Activated CD4-positive, alpha-beta T cell treated with anti-CD3 and anti-CD28 coated beads for 36 hours (primary cell): Measurements from ENCODE around the gene CNIH4. TPM values are rescaled to one million over a fixed set of nuclear protein-coding genes. Genes with fewer than 3 reads are reported as not detected.
"Not testable (repeated sequence)": the region's sequence is repeated elsewhere in the genome, so short reads cannot be mapped to it uniquely, and the experiment has no call there.

Source experiments
- ATAC-seq: fragments of 200-7000 bp; cut with Tn5 transposase; one replicate; pipeline ENCODE4 v1.10.0; 2021; ENCODE audit warnings: mild to moderate bottlenecking, moderate library complexity
- CTCF ChIA-PET: fragments of 350-600 bp; sonication (Branson Sonifier 250); formaldehyde crosslinking; loops from one replicate; lab custom pipeline; 2021; ENCODE audit warnings: antibody characterized with exemption; lab: Charles Lee
- POLR2A ChIA-PET: fragments of 350-600 bp; sonication (Branson Sonifier 250); formaldehyde crosslinking; loops from one replicate; lab custom pipeline; 2021; ENCODE audit warnings: antibody characterized with exemption, inconsistent platforms; lab: Charles Lee
- DNase-seq: peaks from one replicate; pipeline ENCODE4 v3.0.0-alpha.2; 2020
- H3K27ac Mint-ChIP-seq: one replicate; pipeline ENCODE4 v1.8.0; 2021; ENCODE audit warnings: mixed read lengths
- H3K27me3 Mint-ChIP-seq: one replicate; pipeline ENCODE4 v1.8.0; 2021; ENCODE audit warnings: mixed read lengths
- H3K36me3 Mint-ChIP-seq: one replicate; pipeline ENCODE4 v1.8.0; 2021; ENCODE audit warnings: low read depth, mixed read lengths
- H3K4me1 Mint-ChIP-seq: one replicate; pipeline ENCODE4 v1.8.0; 2021; ENCODE audit warnings: mixed read lengths
- H3K4me3 Mint-ChIP-seq: one replicate; pipeline ENCODE4 v1.8.0; 2021; ENCODE audit warnings: mild to moderate bottlenecking, moderate library complexity, mixed read lengths
- H3K9me3 Mint-ChIP-seq: one replicate; pipeline ENCODE4 v1.8.0; 2021; ENCODE audit warnings: low read depth, mixed read lengths
- intact Hi-C, 2 experiments: fragments of 100-400 bp; cut with DNase I in 1 of 2; cut with micrococcal nuclease in 1 of 2; formaldehyde crosslinking; loops; one replicate each; pipeline versions ENCODE4 v1.14.2 to v1.15.1; 2022 to 2024; cut with DNase I, micrococcal nuclease
- total RNA-seq, 2 experiments: library from RNA; stranded (reverse); gene quantifications; one replicate each; pipeline ENCODE4 v1.2.3, GENCODE V29; 2021

CNIH4 gene
- 10 to 100 TPM; 29.9 to 49.6 TPM for total RNA-seq

DNA sequence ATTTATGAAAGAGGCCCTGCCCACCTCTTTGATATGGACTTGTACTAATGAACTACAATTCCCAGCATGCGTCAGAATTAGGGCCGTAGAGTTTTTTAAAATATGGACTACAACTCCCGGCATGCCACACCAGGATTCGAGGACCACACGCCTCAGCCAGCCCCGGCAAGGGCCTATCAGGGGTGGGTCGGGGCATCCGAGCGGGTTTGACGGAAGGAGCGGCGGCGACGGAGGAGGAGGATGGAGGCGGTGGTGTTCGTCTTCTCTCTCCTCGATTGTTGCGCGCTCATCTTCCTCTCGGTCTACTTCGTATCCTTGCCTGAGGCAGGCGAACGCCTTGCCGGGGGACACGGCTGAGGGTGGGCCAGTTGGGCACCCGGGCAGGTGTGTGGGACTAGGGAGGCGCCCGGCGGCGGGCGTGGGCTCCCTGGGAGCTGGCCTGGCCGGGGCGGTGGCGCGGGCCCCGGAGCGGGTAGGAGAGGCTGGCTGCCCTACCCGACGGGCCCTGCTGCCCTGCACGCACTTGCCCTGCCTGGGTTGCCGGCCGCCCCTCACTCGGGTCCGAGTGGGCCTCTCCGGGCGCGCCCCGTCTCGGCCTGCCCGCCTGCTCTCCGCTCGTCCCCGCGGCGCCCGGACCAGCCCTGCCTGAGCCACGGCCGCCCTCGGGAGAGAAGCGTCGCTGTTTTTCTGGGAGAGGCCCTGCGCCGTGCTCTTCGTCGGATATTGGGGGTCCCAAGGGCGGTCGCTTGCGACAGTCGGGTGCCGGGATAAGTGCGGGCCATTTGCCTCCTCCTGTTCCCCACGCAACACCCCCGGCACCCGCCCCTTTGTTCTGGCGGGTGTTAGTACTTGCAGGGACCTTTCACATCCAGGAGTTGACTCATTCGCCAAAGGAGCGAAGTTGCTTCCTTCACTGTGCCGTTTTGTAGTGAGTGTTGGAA is at the start of gene CNIH4:
Gene CNIH4, plus strand, starts transcription at position 195 of the 941 bp plus-strand sequence. Its CDS starts 46 bp downstream, at position 241.
- Mint-ChIP-seq H3K27ac (peak within 1 kb of the TSS; percentile 89), H3K4me1 (peaks cover 30% of the 10 kb centered on the region), H3K27me3 (no peaks in the 10 kb centered on the region), H3K36me3 (peaks cover 17% of the 10 kb centered on the region), H3K9me3 (no peaks in the 10 kb centered on the region), H3K4me3 (peak within 1 kb of the TSS; percentile 80)
- intact Hi-C loops = loop anchor here (1.0 to 5.0 kb wide), 9 partner anchors 11 to 510 kb away; partner anchors contain the start of genes FBXO28 (in 2 of the 2), NVL (in 2 of the 2), TP53BP2 (in 1 of the 2) and WDR26 (in 1 of the 2)
- POLR2A ChIA-PET = no interaction called here
- ATAC-seq = peak; percentile 98
- CTCF ChIA-PET = interaction anchor here (0.6 to 2.7 kb wide), 13 partner anchors 10 to 241 kb away, joined by 3 to 11 read pairs (median 5); no protein-coding TSS in a partner anchor
- peak; percentile 95 for DNase-seq

DNA sequence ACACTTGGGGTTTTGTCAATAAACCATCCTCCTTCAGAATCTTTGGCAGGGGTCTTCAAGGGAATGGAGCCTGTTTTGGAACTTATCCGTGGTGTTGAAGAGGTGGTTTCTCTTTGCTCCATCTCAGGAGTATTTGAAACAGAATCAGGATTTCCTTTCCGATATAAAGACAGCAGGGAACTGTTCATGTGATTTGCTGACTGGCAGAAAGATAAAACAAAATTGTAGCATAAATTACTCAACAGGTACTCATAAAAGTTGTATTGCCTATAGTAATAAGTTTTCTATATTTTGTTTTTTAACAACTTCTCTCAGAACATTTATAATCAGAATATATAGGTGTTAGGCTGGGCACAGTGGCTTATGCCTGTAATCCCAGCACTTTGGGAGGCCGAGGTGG is 48.6 kb upstream of the CNIH4 start:
- ATAC-seq (no peak), DNase-seq (no peak)
- no peaks in the 10 kb centered on the region for H3K9me3 Mint-ChIP-seq
- H3K4me1 Mint-ChIP-seq = no peaks in the 10 kb centered on the region
- no peaks in the 10 kb centered on the region for H3K27me3 Mint-ChIP-seq
- POLR2A ChIA-PET = no interaction called here
- CTCF ChIA-PET = no interaction called here
- intact Hi-C loops = no loop called here
- no peak overlapping the region for H3K4me3 Mint-ChIP-seq
- peaks cover 32% of the 10 kb centered on the region for H3K36me3 Mint-ChIP-seq
- H3K27ac Mint-ChIP-seq = no peak overlapping the region

DNA sequence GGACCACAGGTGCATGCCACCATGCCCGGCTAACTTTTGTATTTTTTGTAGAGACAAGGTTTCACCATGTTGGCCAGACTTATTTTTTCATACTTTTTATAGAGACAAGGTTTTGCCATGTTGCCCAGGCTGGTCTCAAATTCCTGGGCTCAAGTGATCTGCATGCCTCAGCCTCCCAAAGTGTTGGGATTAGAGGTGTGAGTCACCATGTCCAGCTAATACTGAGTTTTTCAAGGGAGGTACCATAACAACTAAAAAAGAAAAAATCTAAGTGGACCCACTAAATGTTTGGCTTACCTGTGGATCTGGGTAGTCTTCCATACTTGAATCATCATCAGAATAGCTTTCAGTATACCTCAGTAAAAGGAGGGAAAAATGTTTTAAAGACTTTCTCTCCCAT is 45.2 kb upstream of the CNIH4 start:
- H3K4me1 Mint-ChIP-seq, H3K9me3 Mint-ChIP-seq, H3K27me3 Mint-ChIP-seq, H3K27ac Mint-ChIP-seq, POLR2A ChIA-PET, DNase-seq, ATAC-seq, intact Hi-C loops, H3K4me3 Mint-ChIP-seq: not testable (repeated sequence)
- H3K36me3 Mint-ChIP-seq = peaks cover 32% of the 10 kb centered on the region
- CTCF ChIA-PET = interaction anchor here (0.7 to 1.9 kb wide), 3 partner anchors 22 to 195 kb away, joined by 3 to 7 read pairs (median 6); no protein-coding TSS in a partner anchor

DNA sequence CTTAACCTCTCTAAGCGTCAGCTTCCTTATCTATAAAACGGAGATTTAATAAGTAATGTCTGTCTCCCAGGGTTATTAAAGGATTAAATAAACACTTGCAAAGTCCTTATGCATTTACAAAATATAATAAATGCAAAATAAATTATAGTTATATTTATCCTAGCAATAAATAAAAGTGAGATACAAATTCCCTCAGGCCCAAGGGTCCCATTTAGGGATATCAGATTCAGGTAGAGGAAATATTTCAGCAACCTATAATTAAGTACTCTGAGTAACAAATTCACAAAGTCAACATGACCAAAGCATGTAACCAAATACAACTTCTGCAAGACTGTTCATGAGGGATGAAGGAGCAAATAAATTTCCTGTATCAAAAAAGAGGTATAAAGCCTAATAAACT is 44.7 kb upstream of the CNIH4 start:
- ChIA-PET CTCF (interaction anchor here (0.8 to 1.4 kb wide), 4 partner anchors 9 to 195 kb away, joined by 3 to 6 read pairs (median 3); no protein-coding TSS in a partner anchor), POLR2A (no interaction called here)
- intact Hi-C loops = no loop called here
- H3K9me3 Mint-ChIP-seq = no peaks in the 10 kb centered on the region
- no peaks in the 10 kb centered on the region for H3K27me3 Mint-ChIP-seq
- peaks cover 33% of the 10 kb centered on the region for H3K36me3 Mint-ChIP-seq
- no peak overlapping the region for H3K4me3 Mint-ChIP-seq
- DNase-seq (no peak), ATAC-seq (no peak)
- H3K27ac Mint-ChIP-seq = no peak overlapping the region
- no peaks in the 10 kb centered on the region for H3K4me1 Mint-ChIP-seq

DNA sequence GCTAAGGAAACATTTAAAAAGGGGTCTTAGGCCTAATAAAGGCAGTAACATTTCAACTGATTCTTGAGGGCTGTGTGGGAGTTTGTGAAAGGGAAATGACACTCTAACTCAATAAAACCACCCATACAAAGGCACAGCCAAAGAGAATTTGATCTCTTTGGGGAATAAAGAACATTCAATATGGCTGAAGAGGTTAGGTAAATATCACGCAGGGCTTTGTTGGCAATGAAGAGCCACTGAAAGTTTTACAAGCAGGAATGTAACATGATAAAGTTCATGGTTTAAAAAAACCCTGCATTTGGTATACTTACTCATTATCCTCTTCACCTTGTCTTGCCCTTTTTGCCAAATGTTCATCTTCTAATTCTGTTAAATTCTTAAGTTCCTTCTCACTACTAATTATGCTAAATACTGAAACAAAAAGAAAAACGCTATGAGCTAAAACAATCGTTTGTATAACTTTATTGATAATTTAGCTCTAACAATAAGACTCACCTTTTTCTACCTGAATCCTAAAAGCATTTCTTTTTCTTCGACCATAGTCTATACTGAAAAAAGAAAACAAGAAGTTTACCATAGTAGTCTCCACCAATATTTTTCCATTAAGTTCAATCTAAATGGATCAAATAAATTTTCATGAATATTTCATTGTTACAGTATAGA is 39.2 kb upstream of the CNIH4 start:
- Mint-ChIP-seq H3K4me3 (no peak overlapping the region), H3K9me3 (no peaks in the 10 kb centered on the region), H3K27me3 (no peaks in the 10 kb centered on the region), H3K36me3 (peaks cover 22% of the 10 kb centered on the region), H3K4me1 (peaks cover 6% of the 10 kb centered on the region), H3K27ac (no peak overlapping the region)
- intact Hi-C loops = no loop called here
- CTCF ChIA-PET = interaction anchor here (0.5 to 1.3 kb wide), 3 partner anchors 9 to 201 kb away, joined by 3 to 4 read pairs (median 3); no protein-coding TSS in a partner anchor
- POLR2A ChIA-PET = interaction anchor here (0.6 to 0.7 kb wide), 2 partner anchors 209 to 838 kb away, joined by 3 to 4 read pairs; no protein-coding TSS in a partner anchor
- DNase-seq = no peak
- no peak for ATAC-seq

DNA sequence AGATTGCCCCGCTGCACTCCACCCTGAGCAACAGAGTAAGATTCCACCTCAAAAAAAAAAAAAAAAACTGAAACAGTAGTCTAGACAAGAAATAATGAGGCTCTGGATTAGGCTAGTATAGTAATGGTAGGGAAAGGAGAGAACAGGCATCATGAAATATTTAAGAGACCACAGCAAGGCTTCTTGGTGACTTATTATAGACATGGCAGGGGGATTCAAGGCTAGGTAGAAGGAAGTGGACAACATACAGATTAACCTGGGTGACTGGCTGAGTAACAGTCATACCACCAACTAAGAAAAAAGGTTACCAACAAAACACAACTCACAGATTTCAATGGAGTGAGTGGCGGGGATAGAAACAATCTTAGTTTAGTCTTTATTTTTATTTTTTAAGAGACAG is 35.0 kb upstream of the CNIH4 start:
- CTCF ChIA-PET = interaction anchor here (1.0 kb wide), 1 partner anchor 9 kb away, joined by 3 read pairs; no protein-coding TSS in a partner anchor
- DNase-seq = no peak
- Mint-ChIP-seq H3K27ac (no peak overlapping the region), H3K4me1 (peaks cover 10% of the 10 kb centered on the region), H3K4me3 (no peak overlapping the region), H3K36me3 (peaks cover 6% of the 10 kb centered on the region), H3K9me3 (no peaks in the 10 kb centered on the region), H3K27me3 (no peaks in the 10 kb centered on the region)
- POLR2A ChIA-PET = no interaction called here
- ATAC-seq = no peak
- intact Hi-C loops = no loop called here

DNA sequence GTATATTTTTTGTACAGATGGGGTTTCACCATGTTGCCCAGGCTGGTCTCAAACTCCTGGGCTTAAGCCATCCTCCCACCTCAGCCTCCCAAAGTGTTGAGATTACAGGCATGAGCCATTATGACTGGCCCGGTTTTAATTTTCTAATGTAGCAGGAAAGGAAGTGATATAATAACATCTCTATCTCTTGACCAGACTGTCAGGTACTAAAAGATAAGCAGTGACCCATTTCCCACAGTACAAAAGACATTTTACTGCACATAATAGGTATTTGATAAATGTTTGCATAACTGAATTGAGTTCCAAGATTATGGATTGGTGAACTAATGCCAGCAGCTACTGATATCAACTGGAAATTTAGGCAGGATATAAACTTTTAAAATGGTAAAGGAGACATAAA is 30.7 kb upstream of the CNIH4 start:
- Mint-ChIP-seq H3K4me1 (peaks cover 20% of the 10 kb centered on the region), H3K4me3 (no peak overlapping the region), H3K9me3 (no peaks in the 10 kb centered on the region), H3K27me3 (no peaks in the 10 kb centered on the region), H3K36me3 (peaks cover 4% of the 10 kb centered on the region), H3K27ac (no peak overlapping the region)
- ChIA-PET CTCF (interaction anchor here (1.0 kb wide), 1 partner anchor 9 kb away, joined by 4 read pairs; no protein-coding TSS in a partner anchor), POLR2A (no interaction called here)
- intact Hi-C loops = no loop called here
- DNase-seq = no peak
- no peak for ATAC-seq

DNA sequence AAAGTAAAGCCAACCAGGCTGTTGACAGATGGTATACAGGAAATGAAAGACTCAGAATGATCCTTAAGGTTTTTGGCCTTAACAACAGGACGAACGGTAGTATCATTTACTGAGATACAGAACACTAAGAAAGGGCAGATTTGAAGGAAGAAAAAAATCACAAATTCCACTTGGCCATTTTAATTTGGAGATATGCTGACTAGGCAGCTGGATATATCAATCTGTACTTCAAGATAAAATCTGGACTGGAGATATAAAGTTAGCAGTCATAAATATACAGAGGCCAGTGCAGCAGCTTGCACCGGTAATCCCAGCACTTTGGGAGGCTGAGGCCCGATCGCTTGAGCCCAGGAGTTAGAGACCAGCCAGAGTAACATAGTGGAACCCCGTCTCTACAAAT is 28.0 kb upstream of the CNIH4 start:
- Mint-ChIP-seq H3K36me3 (peaks cover 2% of the 10 kb centered on the region), H3K27ac (peak overlapping the region; percentile 24), H3K27me3 (no peaks in the 10 kb centered on the region), H3K4me3 (peak overlapping the region; percentile 88), H3K9me3 (no peaks in the 10 kb centered on the region), H3K4me1 (peaks cover 27% of the 10 kb centered on the region)
- ATAC-seq = no peak
- intact Hi-C loops = no loop called here
- DNase-seq = no peak
- POLR2A ChIA-PET = no interaction called here
- CTCF ChIA-PET = interaction anchor here (0.7 to 2.1 kb wide), 3 partner anchors 147 to 214 kb away, joined by 3 to 7 read pairs (median 3); partner anchors contain the start of gene FBXO28

DNA sequence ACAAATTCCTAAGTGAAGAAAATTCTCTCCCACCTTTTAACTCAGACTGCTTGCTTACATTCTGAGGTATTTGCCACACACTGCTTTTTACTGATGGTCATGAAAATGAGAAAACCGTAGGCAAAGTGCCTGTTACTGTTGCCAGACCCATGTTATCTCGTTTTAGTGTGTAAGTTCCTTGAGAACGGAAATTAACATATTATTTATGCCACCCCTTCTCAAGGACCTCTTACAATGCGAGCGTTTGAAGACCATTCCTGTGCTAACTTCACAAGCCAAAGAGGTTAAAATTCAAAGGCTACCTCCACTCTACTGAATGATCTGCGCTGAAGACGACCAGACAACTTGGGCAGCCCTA is 27.2 kb upstream of the CNIH4 start:
- Mint-ChIP-seq H3K4me3 (peak overlapping the region; percentile 88), H3K9me3 (no peaks in the 10 kb centered on the region), H3K27ac (peak overlapping the region; percentile 92), H3K36me3 (peaks cover 2% of the 10 kb centered on the region), H3K4me1 (peaks cover 34% of the 10 kb centered on the region), H3K27me3 (no peaks in the 10 kb centered on the region)
- CTCF ChIA-PET = interaction anchor here (0.6 to 2.1 kb wide), 9 partner anchors 11 to 223 kb away, joined by 3 to 7 read pairs (median 3); partner anchors contain the start of gene FBXO28
- POLR2A ChIA-PET = interaction anchor here (0.6 to 1.0 kb wide), 4 partner anchors 9 to 145 kb away, joined by 3 to 6 read pairs (median 4); no protein-coding TSS in a partner anchor
- intact Hi-C loops = no loop called here
- DNase-seq (no peak), ATAC-seq (no peak)

DNA sequence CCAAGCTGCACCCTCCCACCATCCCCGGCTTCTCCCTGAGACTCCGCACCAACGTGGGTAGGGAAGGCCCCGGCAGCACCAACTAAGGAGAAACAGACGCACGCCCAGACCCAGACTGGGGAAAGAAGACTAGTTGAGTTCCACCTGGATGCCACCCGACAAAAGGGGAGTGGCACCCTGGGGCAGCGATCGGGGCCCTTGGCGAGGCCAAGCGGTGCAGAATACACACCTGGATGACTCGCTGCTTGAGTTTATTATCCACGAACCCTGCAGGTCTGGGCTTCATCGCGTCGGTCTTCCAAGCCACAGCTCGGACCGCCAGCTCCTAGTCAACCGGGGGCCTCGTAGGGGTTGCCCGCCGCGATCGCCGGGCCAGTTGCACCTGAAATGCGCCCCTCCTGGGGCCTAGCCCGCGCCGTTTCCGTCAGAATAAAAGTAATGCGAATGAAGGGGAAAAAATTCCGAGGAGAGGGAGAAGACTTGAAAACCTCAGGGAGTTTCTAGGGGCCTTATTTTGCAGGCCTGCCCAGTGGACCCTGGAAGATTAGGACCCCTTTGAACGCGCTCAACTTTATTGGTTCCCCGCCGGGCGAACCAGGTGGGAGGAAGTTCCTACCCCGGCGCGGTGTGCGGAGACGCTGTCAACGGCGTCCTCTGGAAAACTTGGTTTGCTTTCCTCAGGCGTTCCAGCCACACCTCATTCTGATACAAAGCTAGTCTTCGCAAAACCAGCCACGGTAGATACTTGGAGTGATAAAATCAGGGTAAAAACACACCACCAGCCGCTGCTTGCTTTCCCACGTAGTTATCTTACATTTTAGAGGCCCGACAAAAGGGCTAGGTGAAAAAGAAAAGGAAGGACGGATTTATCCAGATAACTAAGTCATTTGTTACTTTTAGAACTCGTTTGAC is 26.6 kb upstream of the CNIH4 start, which contains the start of gene NVL:
Gene NVL, minus strand, starts transcription at position 331 of the 912 bp plus-strand sequence. Its CDS starts 45 bp downstream, at position 286.
- POLR2A ChIA-PET = interaction anchor here (0.6 to 1.0 kb wide), 4 partner anchors 10 to 145 kb away, joined by 3 to 6 read pairs (median 4); no protein-coding TSS in a partner anchor
- H3K27ac Mint-ChIP-seq = peak within 1 kb of the TSS; percentile 92
- DNase-seq (peak; percentile 89), ATAC-seq (peak; percentile 81)
- intact Hi-C loops = loop anchor here (1.0 to 10.0 kb wide), 10 partner anchors 26 to 635 kb away; partner anchors contain the start of genes CNIH4 (in 2 of the 2), DEGS1 (in 2 of the 2), FBXO28 (in 1 of the 2) and TP53BP2 (in 1 of the 2)
- CTCF ChIA-PET = interaction anchor here (0.5 to 2.1 kb wide), 10 partner anchors 11 to 223 kb away, joined by 3 to 7 read pairs (median 4); partner anchors contain the start of gene FBXO28
- H3K4me1 Mint-ChIP-seq = peaks cover 36% of the 10 kb centered on the region
- peaks cover 2% of the 10 kb centered on the region for H3K36me3 Mint-ChIP-seq
- no peaks in the 10 kb centered on the region for H3K27me3 Mint-ChIP-seq
- H3K9me3 Mint-ChIP-seq = no peaks in the 10 kb centered on the region
- H3K4me3 Mint-ChIP-seq = peak within 1 kb of the TSS; percentile 88
